GM12892 (cell line): ENCODE results near the gene PRKAG2.

Source experiments
- POLR2A ChIP-seq: IDR thresholded peaks from 2 replicates; pipeline ENCODE4 v1.6.1; 2011; ENCODE audit warnings: low read depth, low read length, control low read depth
- TAF1 ChIP-seq: IDR thresholded peaks from 2 replicates; pipeline ENCODE4 v1.6.1; 2011; ENCODE audit warnings: low read depth, mild to moderate bottlenecking, control low read depth, low read length, borderline replicate concordance

DNA sequence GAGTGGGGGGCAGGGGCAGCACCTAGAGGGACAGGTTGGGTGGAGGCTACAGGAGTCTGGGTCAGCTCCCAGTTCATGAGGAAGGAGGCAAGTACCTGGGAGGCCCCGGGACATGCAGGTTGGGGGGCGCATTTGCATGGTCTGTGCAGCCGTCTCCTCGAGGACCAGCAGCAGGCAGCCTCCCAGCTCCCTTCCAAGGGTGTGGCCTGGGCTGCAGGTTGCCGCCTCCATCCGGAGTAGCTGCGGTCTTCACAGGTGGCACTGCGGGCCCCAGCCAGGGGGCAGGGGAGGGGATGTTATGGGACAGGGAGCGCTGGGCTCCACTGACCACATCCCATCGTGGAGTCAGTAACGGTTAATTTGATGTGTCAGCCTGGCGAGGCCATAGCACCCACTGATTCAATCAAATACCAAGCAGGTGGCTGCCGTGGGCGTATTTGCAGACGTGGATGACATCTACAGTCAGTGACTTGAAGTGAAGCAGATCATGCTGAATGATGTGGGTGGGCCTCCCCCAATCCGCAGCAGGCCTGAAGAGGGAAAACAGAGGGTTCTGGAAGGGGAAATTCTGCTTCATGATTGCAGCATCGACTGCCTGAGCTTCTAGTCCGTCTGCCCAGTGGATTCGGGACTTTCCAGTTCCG, 81.6 kb downstream of the PRKAG2 start:
- TF ChIP-seq TAF1: no peak
- TF ChIP-seq POLR2A: no peak
